Kidney epithelial cell (primary cell): ENCODE results near the gene IRGC. TPM values are rescaled to one million over a fixed set of nuclear protein-coding genes. Genes with fewer than 3 reads are reported as not detected.

Source experiments
- DNase-seq: peaks from one replicate; pipeline ENCODE4 v3.0.0-alpha.2; 2010; ENCODE audit warnings: low read depth
- H3K27me3 ChIP-seq: 2 replicates; pipeline ENCODE4 v1.6.0; 2011; ENCODE audit warnings: low read length; ENCODE audit not compliant: control insufficient read depth, insufficient read depth
- H3K36me3 ChIP-seq: 2 replicates; pipeline ENCODE4 v1.5.1; 2011; ENCODE audit warnings: low read length; ENCODE audit not compliant: control insufficient read depth, insufficient read depth
- H3K4me3 ChIP-seq: 2 replicates; pipeline ENCODE4 v1.5.1; 2011; ENCODE audit warnings: low read depth, mild to moderate bottlenecking, control low read depth, low read length
- CTCF ChIP-seq: IDR thresholded peaks from 2 replicates; pipeline ENCODE4 v1.5.1; 2011; ENCODE audit warnings: mild to moderate bottlenecking, moderate library complexity, low read length, control low read depth, inconsistent platforms; ENCODE audit not compliant: insufficient read depth, poor library complexity, severe bottlenecking
- total RNA-seq: library from RNA; depleted of rRNA; stranded (reverse); fragments of >200 nt; gene quantifications from 2 replicates; pipeline ENCODE4 v1.2.3, GENCODE V29; 2015

The IRGC gene
- total RNA-seq, 1 donor from 2014 or later: not detected

- Histone ChIP-seq H3K27me3 (no peaks in the 10 kb centered on the region), H3K36me3 (peaks cover 1% of the 10 kb centered on the region), H3K4me3 (no peak overlapping the region)
- DNase-seq: no peak
- TF ChIP-seq CTCF: no peak
Measured at GRCh38 chr19:43739439-43740235, 23.8 kb downstream of the IRGC start.

- no peaks in the 10 kb centered on the region for H3K27me3 ChIP-seq
- DNase-seq: no peak
- H3K36me3 ChIP-seq: peaks cover 3% of the 10 kb centered on the region
- no peak for TF ChIP-seq CTCF
- no peak overlapping the region for H3K4me3 ChIP-seq
Measured at GRCh38 chr19:43741075-43741825, 25.4 kb downstream of the IRGC start.

GRCh38 chr19:43743059-43743458 lies 27.2 kb downstream of the IRGC start:
- TF ChIP-seq CTCF: no peak
- no peak overlapping the region for H3K4me3 ChIP-seq
- no peak for DNase-seq
- no peaks in the 10 kb centered on the region for H3K27me3 ChIP-seq
- peaks cover 7% of the 10 kb centered on the region for H3K36me3 ChIP-seq

GRCh38 chr19:43747557-43748204 lies 31.8 kb downstream of the IRGC start:
- TF ChIP-seq CTCF: no peak
- H3K36me3 ChIP-seq: peaks cover 13% of the 10 kb centered on the region
- DNase-seq: no peak
- H3K27me3 ChIP-seq: no peaks in the 10 kb centered on the region
- H3K4me3 ChIP-seq: no peak overlapping the region

- Histone ChIP-seq H3K36me3 (peaks cover 13% of the 10 kb centered on the region), H3K27me3 (no peaks in the 10 kb centered on the region), H3K4me3 (no peak overlapping the region)
- DNase-seq: no peak
- no peak for TF ChIP-seq CTCF
Measured at GRCh38 chr19:43748205-43748594, 32.3 kb downstream of the IRGC start.
